ENCODE data around the gene OSTF1. TPM values are rescaled to one million over a fixed set of nuclear protein-coding genes. Genes with fewer than 3 reads are reported as not detected.

Gene OSTF1
- total RNA-seq, 1 donor from 2014 or later, result 9.8 TPM

DNA sequence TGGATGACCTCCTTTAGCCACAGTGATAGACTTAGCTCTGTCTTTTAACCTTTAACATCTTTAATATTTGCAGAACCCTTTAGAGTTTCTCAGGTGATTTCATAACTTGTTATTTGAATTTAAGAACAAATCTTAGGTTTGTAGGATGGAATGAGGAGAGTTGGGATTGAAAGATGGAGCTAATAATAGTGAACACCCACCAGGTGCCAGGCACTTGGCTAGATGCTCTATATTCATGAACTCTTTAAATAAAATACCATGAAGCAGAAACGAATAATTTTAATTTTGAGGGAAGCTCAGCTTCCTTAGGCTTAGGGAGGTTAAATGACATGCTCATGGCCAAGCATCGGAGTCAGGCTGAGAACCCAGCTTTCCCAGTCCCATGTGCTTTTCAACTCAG, 40.8 kb upstream of the OSTF1 start:
- Mint-ChIP-seq H3K27me3 (peaks cover 6% of the 10 kb centered on the region), H3K27ac (no peak overlapping the region), H3K4me3 (ENCODE audit: low read depth) (no peak overlapping the region), H3K36me3 (ENCODE audit: insufficient read depth) (no peaks in the 10 kb centered on the region), H3K9me3 (ENCODE audit: low read depth) (no peaks in the 10 kb centered on the region), H3K4me1 (ENCODE audit: low read depth) (no peaks in the 10 kb centered on the region)
- no peak for DNase-seq (ENCODE audit: low spot score, unreplicated experiment)
- TF ChIP-seq, protein P1, sequence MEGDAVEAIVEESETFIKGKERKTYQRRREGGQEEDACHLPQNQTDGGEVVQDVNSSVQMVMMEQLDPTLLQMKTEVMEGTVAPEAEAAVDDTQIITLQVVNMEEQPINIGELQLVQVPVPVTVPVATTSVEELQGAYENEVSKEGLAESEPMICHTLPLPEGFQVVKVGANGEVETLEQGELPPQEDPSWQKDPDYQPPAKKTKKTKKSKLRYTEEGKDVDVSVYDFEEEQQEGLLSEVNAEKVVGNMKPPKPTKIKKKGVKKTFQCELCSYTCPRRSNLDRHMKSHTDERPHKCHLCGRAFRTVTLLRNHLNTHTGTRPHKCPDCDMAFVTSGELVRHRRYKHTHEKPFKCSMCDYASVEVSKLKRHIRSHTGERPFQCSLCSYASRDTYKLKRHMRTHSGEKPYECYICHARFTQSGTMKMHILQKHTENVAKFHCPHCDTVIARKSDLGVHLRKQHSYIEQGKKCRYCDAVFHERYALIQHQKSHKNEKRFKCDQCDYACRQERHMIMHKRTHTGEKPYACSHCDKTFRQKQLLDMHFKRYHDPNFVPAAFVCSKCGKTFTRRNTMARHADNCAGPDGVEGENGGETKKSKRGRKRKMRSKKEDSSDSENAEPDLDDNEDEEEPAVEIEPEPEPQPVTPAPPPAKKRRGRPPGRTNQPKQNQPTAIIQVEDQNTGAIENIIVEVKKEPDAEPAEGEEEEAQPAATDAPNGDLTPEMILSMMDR (IDR thresholded peaks at IDR 0.05; ENCODE audit: unreplicated experiment), result no peak

DNA sequence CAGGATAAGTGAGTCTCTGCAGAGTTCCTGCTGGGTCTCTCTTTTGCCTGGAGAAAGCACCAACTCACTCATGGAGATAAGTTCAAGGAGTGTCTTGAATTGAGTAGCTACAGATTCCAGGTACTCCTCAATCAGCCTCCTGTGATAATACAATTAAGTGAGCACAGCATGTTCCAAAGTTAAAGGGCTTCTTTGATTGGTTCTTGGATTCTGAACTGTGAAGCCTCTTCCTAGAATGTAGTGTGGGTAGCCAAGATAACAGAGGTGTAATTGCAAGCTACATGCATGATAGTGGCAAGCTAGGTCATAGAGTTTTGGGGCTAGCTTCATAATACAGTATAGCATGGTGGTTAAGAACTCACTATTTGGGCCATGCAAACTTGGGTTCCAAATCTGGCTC, 37.0 kb upstream of the OSTF1 start:
- DNase-seq (ENCODE audit: low spot score, unreplicated experiment), result no peak
- no peaks in the 10 kb centered on the region for H3K36me3 Mint-ChIP-seq (ENCODE audit: insufficient read depth)
- no peak overlapping the region for H3K4me3 Mint-ChIP-seq (ENCODE audit: low read depth)
- TF ChIP-seq, protein P1 (IDR thresholded peaks at IDR 0.05; ENCODE audit: unreplicated experiment), result no peak
- H3K9me3 Mint-ChIP-seq (ENCODE audit: low read depth), result no peaks in the 10 kb centered on the region
- no peak overlapping the region for H3K27ac Mint-ChIP-seq
- no peaks in the 10 kb centered on the region for H3K27me3 Mint-ChIP-seq
- no peaks in the 10 kb centered on the region for H3K4me1 Mint-ChIP-seq (ENCODE audit: low read depth)

DNA sequence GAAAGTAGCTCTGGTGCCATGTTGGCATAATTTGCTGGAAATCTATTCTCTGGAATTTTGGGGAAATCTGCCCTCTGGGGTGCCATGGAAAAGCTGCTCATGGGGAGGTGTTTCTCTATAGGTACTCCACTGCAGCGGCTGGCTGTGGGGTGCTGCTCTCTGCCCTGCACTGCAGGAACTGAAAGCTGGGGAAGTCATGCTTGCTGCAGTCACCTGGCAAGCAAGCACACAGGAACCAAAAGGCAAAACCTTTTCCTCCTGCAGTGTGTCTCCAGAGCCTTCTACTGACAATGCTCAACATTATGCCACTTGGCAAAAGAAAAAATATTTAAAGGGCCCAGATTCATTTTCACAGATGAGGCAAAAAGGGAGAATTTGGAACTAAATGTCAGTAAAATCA, 34.4 kb upstream of the OSTF1 start:
- Mint-ChIP-seq H3K4me3 (ENCODE audit: low read depth) (no peak overlapping the region), H3K27me3 (no peaks in the 10 kb centered on the region), H3K9me3 (ENCODE audit: low read depth) (peaks cover 4% of the 10 kb centered on the region), H3K27ac (no peak overlapping the region), H3K4me1 (ENCODE audit: low read depth) (no peaks in the 10 kb centered on the region), H3K36me3 (ENCODE audit: insufficient read depth) (no peaks in the 10 kb centered on the region)
- TF ChIP-seq, protein P1 (IDR thresholded peaks at IDR 0.05; ENCODE audit: unreplicated experiment), result no peak
- no peak for DNase-seq (ENCODE audit: low spot score, unreplicated experiment)

DNA sequence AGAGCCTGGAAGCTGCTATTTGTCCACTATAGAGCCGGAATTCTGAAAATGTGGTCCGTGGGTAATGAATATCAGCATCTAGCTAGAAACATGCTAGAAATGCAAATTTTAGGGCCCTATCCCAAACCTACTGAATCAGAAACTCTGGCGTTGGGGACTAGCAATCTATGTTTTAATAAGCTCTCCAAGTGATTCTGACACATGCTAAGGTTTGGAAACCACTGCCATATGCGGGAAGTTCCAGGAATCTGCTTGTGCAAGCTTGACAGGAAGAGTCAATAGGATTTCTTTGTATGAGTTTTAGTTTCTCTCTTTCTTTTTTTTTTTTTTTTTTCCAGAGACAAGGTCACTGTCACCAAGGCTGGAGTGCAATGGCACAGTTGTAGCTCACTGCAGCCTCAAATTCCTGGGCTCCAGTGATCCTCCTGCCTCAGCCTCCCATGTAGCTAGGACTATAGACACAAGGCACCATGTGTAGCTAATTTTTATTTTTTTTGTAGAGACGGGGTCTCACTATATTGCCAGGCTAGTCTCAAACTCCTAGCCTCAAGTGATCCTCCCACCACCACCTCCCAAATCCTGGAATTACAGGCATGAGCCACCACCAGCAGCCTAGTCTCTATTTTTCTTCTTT, 33.8 kb upstream of the OSTF1 start:
- peaks cover 7% of the 10 kb centered on the region for H3K9me3 Mint-ChIP-seq (ENCODE audit: low read depth)
- TF ChIP-seq, protein P1 (IDR thresholded peaks at IDR 0.05; ENCODE audit: unreplicated experiment), result no peak
- H3K4me3 Mint-ChIP-seq (ENCODE audit: low read depth), result no peak overlapping the region
- no peaks in the 10 kb centered on the region for H3K36me3 Mint-ChIP-seq (ENCODE audit: insufficient read depth)
- no peak overlapping the region for H3K27ac Mint-ChIP-seq
- no peaks in the 10 kb centered on the region for H3K4me1 Mint-ChIP-seq (ENCODE audit: low read depth)
- H3K27me3 Mint-ChIP-seq, result no peaks in the 10 kb centered on the region
- DNase-seq (ENCODE audit: low spot score, unreplicated experiment), result no peak

DNA sequence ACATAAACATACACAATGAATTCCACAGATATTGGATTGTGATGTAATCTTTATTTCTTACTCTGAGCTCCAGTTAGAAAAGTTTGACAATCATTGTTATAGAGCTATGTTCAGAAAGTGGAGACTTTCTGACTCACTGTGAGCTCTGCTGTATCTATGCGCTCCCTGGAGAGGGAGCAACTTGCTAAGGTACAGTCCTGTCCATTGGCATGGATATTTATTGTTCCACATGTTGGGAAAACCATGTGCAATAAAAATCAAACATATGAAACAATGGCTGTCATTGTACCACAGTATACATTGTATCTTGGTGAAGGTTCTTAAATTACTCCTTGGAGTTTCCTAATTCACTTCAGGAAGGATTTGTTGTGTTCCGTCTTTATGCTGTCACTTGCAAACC, 27.1 kb upstream of the OSTF1 start:
- peaks cover 9% of the 10 kb centered on the region for H3K9me3 Mint-ChIP-seq (ENCODE audit: low read depth)
- TF ChIP-seq, protein P1 (IDR thresholded peaks at IDR 0.05; ENCODE audit: unreplicated experiment), result no peak
- no peak for DNase-seq (ENCODE audit: low spot score, unreplicated experiment)
- H3K36me3 Mint-ChIP-seq (ENCODE audit: insufficient read depth), result no peaks in the 10 kb centered on the region
- no peaks in the 10 kb centered on the region for H3K27me3 Mint-ChIP-seq
- H3K4me1 Mint-ChIP-seq (ENCODE audit: low read depth), result no peaks in the 10 kb centered on the region
- H3K4me3 Mint-ChIP-seq (ENCODE audit: low read depth), result no peak overlapping the region
- no peak overlapping the region for H3K27ac Mint-ChIP-seq
